HepG2 (cell line): ENCODE data around the gene POGK. TPM values are rescaled to one million over a fixed set of nuclear protein-coding genes. Genes with fewer than 3 reads are reported as not detected.

Source experiments
- ATF4 ChIP-seq, 2 experiments: fragments of 450-650 bp in 1 of 2; sonication (generic) in 1 of 2; formaldehyde crosslinking; IDR thresholded peaks; 2 replicates each; pipeline versions ENCODE4 v1.5.0 to v1.8.0; 2020 to 2022; ENCODE audit warnings: mild to moderate bottlenecking in 1 of 2, missing genetic modification reagents in 1 of 2
- CCDC6 ChIP-seq: sonication (generic); formaldehyde crosslinking; IDR thresholded peaks from 2 replicates; pipeline ENCODE4 v1.8.1; 2022; ENCODE audit warnings: mild to moderate bottlenecking, missing genetic modification reagents, moderate library complexity
- ELK4 ChIP-seq: sonication (generic); formaldehyde crosslinking; IDR thresholded peaks from 2 replicates; pipeline ENCODE4 v1.9.0; 2021; ENCODE audit warnings: missing genetic modification reagents, borderline replicate concordance
- FOXO1 ChIP-seq: sonication (generic); formaldehyde crosslinking; IDR thresholded peaks from 2 replicates; pipeline ENCODE4 v1.4.0; 2020; ENCODE audit warnings: missing genetic modification reagents
- FUBP1 ChIP-seq: sonication (generic); formaldehyde crosslinking; IDR thresholded peaks from 2 replicates; pipeline ENCODE4 v1.5.1; 2020; ENCODE audit warnings: missing genetic modification reagents, mild to moderate bottlenecking, borderline replicate concordance
- NBN ChIP-seq: fragments of 450-650 bp; conservative IDR thresholded peaks from 2 replicates; pipeline ENCODE4 v1.6.1; 2017
- THAP9 ChIP-seq: sonication (generic); formaldehyde crosslinking; IDR thresholded peaks from 2 replicates; pipeline ENCODE4; 2020; ENCODE audit warnings: missing genetic modification reagents, mild to moderate bottlenecking, borderline replicate concordance
- ZBTB10 ChIP-seq: sonication (generic); formaldehyde crosslinking; IDR thresholded peaks from 2 replicates; pipeline ENCODE4 v1.4.0; 2020; ENCODE audit warnings: missing genetic modification reagents, borderline replicate concordance
- ZNF274 ChIP-seq: sonication (generic); formaldehyde crosslinking; IDR thresholded peaks from 2 replicates; pipeline ENCODE4 v1.5.1; 2020; ENCODE audit warnings: mild to moderate bottlenecking, missing genetic modification reagents
- ZNF318 ChIP-seq: sonication (generic); formaldehyde crosslinking; IDR thresholded peaks from 2 replicates; pipeline ENCODE4 v1.4.0; 2020; ENCODE audit warnings: mild to moderate bottlenecking, missing genetic modification reagents
- polyA plus RNA-seq, 8 experiments: library from polyadenylated mRNA; depleted of rRNA in 3 of 8; stranded (reverse) in 7 of 8; unstranded in 1 of 8; fragments of >200 nt; fragmentation: Illumina TruSeq in 4 of 8; extraction: Trizol in 4 of 8; gene quantifications; 2 replicates each; pipeline versions ENCODE4 v1.2.1 to v1.2.3, GENCODE V29; 2011 to 2016; ENCODE audit warnings: low read depth in 4 of 8, missing spikeins in 1 of 8, mixed read lengths in 1 of 8; ENCODE audit not compliant: insufficient read depth in 1 of 8
- total RNA-seq, 5 experiments: library from RNA; depleted of rRNA; stranded (reverse); fragments of >200 nt; fragmentation: Illumina TruSeq; extraction: Trizol; gene quantifications; 2 replicates each; pipeline ENCODE4 v1.2.3, GENCODE V29; 2016; ENCODE audit warnings: low read depth in 1 of 5

Gene POGK
- total and polyA plus RNA-seq, 2 of the 13 experiments (the other 11 are each of a cell fraction or from before 2014, with no cell fraction given): 4.8 to 16.2 TPM

- TF ChIP-seq ZNF318 (CRISPR knock-in tag) (no peak), ELK4 (CRISPR knock-in tag) (no peak), NBN (no peak), ZNF274 (CRISPR knock-in tag) (no peak), CCDC6 (CRISPR knock-in tag) (no peak), FUBP1 (CRISPR knock-in tag) (no peak), ATF4 (CRISPR knock-in tag; IDR thresholded peaks at IDR 0.05) (no peak), ZBTB10 (CRISPR knock-in tag) (no peak), THAP9 (no peak), FOXO1 (CRISPR knock-in tag) (no peak; the same call in 1 of the 2 replicates)
Measured at GRCh38 chr1:166874464-166874863, 35.2 kb downstream of the POGK start (continued).
